Inferior parietal cortex (tissue), 1 donor: ENCODE data around the gene SYMPK.
"Not testable (repeated sequence)": the region's sequence is repeated elsewhere in the genome, so short reads cannot be mapped to it uniquely, and the experiment has no call there.

Source experiments
- DNase-seq: peaks from one replicate; pipeline ENCODE4 v3.0.0-alpha.2; 2016; ENCODE audit errors: extremely low spot score

SYMPK gene

DNA sequence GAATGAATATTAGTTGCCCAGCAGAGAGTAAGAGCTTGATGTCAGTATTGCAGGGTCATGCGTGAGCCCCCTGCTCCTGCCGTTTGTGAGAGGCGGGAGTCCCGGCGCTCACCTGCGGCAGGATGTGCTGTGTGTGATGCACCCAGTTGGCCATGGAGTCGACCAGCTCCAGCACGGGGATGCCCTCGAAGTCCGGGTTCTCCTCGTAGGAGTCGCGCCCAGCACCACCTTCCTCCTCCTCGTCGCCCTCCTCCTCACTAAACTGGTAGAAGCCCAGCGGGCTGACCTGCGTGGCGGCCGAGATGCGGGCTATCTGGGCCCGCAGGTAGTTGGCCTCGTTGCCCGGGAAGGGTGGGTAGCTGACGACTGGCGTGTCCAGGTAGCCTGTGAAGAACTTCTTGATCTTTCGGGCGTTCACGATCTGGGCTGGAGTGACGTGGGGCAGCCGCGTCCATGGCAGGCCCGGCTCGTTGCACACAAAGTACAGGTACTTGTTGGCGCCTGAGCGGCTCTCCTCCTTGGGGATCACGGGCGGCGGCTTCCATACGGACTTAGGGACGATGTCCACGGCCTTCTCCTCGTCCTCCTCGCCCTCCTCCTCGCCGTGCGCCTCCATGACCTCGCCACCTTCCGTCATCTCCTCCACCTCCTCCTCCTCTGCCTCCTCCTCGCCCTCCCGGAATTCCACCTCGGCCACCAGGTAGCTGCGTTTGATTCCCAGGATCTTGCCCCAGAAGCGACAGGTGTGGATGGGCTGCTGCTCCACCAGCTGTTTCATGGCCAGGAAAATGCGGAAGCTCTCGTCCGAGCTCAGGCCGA, 58.6 kb downstream of the SYMPK start:
- no peak for DNase-seq

DNA sequence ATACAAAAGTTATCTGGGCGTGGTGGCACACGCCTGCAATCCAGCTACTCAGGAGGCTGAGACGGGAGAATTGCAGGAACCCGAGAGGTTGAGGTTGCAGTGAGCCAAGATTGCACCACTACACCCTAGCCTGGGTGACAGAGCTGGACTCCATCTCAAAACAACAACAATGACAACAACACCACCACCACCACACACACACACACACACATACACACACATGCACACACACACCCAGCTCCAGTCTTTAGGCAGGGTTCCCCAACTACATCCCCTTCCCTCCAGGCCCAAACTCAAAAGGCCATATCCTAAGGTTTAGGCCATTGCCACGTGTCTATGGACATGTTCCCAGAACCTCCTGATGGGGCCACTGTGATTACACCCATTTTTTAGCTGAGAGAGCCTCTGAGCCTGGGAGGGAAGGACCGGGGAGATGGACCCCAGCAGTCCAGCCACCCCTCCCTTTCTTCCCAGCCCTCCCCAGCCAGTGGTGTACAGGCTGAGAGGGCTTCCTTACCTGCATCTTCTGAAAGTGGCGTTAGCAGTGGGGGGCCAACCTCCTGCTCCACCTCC, 61.3 kb downstream of the SYMPK start:
- DNase-seq: no peak

DNA sequence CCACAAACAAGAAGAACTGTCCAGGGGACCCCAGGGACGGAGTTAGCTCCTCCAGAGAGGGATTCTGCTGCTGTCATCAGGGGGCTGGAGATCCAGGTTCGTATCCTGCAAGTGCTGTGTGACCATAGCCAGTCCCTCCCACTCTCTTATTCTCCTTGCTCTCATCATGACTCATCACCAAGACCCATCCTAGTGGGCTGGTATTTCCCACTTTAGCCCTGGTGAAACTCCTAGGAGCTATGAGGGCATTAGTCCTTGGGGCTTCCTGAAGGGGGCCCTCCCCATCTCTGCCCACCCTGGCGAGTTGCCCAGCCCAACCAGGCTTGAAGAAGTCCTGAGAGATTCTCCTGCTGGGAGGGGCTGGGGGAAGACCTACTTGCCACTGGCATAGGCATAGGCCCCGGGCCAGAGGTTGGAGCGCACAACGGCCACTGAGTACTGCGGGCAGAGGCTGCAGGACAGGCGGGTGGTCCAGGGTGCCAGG, 62.8 kb downstream of the SYMPK start:
- no peak for DNase-seq

DNA sequence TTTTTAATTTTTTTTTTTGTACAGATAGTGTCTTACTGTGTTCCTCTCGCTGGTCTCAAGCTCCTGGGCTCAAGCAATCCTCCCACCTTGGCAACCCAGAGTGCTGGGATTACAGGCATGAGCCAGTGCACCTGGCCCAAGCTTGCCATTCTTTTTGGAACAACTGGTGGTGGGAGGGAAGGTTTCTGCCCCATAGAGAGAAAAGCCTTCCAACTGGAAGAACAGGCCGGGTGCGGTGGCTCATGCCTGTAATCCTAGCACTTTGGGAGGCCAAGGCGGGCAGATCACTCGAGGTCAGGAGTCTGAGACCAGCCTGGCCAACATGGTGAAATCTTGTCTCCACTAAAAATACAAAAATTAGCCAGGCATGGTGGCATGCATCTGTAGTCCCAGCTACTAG, 63.4 kb downstream of the SYMPK start:
- DNase-seq: not testable (repeated sequence)

DNA sequence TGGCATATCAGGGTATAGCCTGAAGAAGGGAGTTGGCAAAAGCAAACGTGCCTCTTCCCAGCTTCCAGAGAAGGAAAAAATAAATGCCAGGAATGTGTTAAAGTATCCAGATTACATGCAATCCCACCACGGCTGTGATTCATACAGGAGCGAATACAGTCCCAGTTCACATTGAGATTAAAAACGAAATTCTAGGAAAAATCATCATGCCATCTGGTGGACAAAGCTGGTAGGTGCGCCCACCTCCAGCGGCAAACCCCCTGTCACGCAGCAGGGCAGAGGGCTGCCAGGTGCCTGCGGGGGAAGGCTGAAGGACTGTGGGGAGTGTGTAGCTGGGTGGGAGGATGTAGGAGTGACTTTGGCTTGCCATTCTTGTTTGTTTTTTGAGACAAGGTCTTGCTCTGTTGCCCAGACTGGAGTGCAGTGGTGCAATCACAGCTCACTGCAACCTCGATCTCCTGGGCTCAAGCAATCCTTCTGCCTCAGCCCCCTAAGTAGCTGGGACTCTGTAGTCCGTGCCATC, 63.9 kb downstream of the SYMPK start:
- DNase-seq: peak; percentile 77

DNA sequence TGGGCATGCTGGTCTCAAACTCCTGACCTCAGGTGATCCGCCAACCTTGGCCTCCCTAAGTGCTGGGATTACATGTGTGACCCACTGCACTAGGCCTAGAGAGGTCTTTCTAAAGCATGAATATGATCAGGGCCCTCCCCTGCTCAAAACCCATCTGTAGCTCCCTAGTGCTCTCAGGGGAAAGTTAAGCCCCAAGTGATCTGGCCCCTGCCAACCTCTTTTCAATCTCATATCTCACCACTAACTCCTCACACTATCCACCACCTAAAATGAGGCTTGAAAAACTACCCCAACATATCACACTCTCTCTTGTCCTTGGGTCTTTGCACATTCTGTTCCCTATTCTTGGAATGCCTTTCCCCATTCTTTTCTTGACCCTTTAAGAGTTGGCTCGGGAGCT, 68.3 kb downstream of the SYMPK start:
- DNase-seq: no peak

DNA sequence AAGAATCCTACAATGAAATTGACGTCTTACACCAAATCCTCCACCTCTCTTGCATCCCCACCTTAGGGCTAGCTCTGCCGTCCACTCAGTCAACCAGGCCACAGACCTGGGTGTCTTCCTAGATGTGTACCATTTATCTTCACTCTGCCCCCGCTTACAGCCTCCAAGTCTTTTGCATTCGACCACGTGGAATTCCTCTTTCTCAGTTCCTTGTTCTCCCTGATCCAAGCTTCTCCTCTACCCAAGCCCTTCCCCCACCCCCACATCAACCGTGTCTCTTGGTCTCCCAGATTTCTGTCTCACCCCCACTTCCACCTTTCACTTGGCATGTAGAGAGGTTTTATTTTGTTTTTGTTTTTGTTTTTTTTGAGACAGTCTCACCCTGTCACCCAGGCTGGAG, 69.1 kb downstream of the SYMPK start:
- no peak for DNase-seq

DNA sequence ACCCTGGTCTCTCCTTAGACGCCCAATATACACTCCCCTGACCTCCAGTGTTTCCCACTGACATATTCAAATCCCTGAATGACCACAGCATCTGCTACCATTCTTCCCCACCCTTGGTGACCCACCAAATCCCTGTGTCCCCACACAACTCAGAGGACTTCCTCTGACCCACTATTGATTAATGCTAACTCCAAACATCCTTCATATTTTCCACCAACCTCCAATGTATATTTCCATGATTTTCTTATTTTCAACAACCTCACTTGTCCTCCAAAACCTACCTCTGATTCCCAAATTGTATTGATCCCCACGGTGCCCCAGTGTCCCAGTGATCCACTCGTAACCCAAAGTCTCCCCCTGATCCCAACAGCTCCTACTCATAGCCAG, 69.8 kb downstream of the SYMPK start:
- DNase-seq: no peak

DNA sequence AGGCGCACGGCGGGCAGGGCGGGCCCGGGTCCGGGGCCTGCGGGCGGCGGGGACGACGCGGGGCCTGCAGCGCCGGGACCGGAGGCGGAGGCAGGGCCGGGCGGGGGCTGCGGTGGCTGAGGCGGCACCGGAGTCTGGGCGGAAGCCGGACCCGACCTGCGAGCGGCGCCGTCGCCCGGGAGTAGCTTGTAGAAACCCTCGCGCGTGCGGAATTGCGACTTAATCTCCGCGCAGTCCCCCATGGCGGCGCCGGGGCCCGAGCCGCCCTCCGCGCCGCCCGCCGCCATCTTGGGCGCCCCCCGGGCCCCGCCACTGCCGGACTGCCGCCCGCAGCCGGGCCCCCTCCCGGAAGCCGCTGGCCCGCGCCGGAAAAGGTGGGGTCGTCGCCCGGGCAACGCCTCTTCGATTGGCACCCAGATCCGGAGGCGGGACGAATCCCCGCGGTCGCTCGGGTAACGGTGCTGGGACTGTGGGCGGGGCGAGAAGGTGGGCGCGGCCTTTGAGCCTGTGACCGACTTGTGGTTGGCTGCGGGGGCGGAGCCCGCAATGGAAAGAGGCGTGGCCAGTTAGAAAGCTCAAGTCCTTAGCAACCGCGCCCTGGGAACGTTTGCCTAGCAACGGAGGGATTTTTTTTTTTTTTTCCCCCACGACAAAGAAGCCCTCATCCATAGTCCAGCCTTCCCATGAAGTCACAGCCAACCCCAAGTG, 70.3 kb downstream of the SYMPK start, which contains the start of gene DMWD:
Gene DMWD (minus strand): TSS at position 376 of the 708 bp plus-strand sequence. CDS start 89 bp downstream, at position 287.
- DNase-seq: peak; percentile 98

DNA sequence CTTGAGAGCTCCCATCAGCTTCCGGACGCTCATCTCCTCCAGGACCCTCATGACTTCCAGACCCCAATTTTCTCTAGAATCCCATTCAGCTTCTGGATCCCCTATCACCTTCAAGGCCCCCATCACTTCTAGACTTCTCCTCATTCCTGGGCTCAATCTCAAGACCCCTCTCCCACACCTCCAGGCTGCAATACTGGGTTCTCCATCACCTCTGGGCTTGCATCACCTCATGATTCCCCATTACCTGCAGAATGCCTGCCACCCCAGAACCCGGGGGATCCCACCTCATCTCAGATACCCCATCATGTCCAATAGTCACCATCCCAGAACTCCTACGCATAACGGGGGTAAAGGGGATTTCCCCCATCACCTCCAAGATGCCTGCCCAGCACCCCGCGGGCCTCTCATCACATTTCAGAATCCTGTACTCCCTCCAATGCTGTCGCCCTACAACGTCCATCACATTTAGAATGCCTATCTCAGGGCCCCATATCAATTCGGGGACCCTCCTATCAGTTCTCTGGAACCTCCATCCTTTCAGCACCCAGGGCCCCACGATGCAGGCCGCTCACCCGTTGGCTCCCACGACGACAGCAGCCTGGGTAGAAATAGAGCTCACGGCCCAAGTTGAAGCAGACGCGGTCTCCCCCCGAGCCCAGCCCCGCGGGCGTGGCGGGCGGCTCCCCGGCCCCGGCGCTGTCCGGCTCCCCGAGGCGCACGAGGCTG, 71.0 kb downstream of the SYMPK start:
- DNase-seq: no peak

DNA sequence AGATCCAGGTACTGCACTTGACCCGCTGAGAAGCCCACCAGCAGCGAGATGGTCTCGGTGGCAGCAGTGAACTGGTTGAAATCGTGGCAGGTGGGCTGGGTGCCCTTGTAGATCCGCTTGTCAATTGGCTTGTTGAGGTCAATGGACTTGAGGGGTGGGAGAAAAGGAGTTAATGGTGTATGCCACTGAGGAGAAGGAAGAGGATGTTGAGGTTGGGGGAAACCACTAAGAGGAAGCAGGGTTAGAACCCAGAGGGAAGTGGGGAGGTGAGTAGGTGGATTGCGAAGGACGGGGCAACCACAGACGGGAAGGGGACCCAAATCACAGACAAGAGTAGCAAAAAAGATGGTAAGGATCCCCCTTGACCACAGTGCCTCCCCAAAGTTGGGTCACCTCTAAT, 72.0 kb downstream of the SYMPK start:
- DNase-seq: no peak

DNA sequence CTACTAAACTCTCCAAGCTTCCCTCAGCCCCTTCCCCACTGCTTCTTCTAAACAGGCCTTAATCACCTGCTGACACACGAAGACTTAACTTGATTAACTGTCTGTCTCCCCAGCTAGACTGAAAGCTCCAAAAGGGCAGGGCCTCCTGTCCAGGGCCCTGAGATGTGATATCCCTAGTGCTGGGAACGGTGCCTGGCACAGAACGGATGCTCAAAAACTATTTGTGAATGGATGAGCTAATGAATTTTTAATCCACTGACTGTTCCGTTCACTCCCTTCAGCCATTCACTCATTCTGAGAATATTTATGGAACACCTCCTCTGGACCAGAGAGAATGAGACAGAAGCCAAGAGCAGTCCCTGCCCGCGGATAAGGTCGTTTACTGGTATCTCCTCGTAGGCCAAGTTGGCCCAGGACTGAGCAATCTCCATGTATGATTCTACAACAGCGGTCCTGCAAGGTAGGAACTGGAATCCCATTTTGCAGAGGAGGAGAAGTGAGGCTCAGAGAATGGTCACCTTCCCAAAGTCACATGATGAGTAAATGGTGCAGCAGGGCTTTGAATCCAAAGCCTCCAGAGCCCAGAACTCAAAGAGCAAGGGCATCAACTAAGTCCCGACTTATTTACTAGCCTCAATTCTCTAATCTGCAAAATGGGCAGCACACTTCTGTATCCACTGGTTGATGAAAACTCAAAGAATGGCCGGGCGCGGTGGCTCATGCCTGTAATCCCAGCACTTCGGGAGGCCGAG, 73.7 kb downstream of the SYMPK start:
- no peak for DNase-seq

DNA sequence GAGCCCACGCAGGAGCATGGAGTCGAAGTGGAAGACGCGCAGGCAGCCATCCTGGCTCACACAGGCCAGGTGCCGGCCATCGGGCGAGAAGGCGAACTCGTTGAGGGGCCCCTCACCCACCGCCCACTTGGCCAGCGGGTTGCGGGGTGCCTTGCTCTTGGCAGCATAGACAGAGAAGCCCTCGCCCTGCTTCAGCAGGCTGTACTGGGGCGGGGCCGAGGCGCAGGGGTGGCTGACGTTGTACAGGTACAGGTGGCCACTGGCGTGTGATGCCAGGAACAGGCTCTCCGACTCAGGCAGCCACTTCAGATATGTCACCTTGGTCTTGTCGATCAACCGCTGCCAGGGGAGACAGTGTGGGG, 76.4 kb downstream of the SYMPK start:
- DNase-seq: no peak

DNA sequence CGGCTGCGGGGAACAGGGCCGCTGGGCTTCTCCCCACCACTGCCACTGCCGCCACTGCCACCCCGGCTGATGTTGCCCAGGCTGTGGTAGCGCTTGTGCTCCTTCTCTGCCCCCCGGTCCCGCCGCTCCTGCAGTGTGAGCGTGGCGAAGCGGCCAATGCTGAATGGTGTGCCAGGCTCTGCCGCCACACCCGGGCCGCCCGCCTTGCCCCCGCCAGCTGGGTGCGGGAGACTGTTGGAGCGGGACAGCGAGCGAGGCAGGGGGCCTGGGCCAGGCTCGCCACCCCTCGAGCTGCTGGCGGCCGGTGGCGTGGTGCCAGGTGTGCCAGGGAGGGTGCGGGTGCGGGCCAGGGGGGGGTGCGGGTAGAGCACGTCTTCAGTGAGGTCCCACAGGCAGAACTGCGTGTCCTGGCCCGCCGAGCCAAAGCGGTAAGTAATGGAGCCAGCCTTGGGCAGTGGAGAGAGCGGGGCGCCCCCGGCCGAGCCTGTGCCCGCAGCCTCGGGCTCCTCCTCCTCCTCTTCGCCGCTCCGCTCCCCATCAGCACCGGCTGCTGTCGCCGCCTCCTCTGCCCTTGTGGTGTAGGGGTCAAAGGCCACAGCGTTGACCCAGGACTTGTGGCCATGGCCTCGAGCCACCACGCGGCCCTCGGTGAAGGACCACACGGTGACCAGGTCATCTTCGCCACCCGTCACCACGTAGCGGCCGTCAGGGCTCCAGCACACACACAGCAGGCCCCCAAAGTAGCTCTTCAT, 77.0 kb downstream of the SYMPK start:
- no peak for DNase-seq

DNA sequence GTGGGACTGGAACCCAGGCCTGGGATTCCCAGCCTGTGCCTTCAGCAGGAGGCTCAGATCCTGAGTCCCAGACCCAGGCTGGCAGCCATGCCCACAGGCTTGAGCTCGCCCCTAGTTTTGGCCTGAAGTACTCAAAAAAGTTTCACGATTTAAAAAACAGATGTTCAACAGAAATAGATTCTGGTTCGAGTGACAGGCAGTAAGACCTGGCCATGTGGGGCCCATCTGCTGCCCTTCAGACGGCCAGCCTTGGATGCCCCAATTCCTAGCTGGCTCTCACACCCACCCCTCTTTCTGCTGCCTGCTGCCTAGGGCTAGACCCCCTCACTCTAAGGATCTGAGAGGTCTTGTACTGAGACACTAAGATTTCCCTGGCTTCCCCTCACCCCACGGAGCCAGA, 77.8 kb downstream of the SYMPK start:
- no peak for DNase-seq

DNA sequence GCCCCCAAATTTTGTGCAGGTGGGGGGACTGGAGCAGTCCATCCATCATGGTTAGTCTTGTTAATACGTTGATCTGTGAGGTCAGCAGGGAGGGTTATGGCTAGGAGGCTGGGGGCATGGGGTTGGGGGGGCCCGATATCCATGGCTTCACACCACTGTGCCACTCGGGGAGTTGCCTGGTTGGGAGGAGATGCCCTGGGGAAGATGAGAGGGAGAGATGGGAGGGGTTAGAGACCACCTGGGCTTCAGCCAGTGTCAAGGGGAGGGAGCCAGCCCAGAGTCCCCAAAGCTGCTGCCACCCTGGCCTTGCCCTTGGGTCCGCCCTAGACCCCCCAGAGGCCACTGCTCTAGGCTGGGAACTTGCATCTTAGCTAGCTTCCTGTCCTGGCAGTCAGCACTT, 78.9 kb downstream of the SYMPK start:
- no peak for DNase-seq

DNA sequence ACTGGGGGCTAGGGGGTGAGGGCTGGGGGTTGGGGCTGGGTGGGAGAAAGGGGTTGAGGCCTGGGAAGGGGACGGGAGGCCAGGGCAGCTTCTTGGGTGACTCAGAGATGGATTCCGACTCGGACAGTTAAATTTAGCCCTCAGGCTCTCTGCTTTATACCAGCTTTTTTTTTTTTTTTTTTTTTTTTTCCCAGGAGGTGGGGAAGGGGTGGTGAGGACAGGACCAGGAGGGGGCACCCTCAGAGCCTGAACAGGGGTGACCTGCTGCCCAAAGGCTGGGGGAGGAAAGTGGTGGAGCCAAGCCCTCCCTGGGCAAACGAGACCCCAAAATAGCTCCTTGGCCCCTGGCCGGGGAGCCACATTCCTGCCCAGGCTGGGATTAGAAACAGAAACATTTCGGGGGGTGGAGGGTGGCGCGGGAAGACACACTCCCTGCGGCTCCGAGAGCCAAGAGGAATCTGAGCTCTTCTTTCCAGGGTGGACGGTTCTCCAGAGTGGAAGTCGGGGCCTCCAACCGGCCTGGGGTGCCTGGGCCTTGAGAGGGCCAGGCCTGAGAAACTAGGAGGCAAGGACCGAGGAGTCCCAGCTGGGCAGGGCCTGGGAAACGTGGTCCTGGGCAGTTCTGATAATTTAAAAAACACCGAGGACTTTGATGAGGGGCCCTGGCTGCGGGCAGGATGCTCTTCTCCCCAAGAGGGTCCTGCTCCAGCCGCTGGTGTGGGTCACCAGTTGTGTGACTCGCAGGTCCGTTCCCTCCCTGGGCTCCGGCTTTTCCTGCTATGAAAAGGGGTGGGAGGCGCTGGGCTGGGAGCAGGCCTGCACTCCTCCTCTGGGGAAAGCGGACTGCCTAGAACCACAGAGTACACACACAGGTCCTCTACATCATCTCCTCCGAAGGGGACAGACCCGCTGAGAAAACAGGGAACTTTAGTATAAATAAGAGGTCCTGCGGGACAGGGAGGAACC, 79.8 kb downstream of the SYMPK start:
- DNase-seq: no peak

DNA sequence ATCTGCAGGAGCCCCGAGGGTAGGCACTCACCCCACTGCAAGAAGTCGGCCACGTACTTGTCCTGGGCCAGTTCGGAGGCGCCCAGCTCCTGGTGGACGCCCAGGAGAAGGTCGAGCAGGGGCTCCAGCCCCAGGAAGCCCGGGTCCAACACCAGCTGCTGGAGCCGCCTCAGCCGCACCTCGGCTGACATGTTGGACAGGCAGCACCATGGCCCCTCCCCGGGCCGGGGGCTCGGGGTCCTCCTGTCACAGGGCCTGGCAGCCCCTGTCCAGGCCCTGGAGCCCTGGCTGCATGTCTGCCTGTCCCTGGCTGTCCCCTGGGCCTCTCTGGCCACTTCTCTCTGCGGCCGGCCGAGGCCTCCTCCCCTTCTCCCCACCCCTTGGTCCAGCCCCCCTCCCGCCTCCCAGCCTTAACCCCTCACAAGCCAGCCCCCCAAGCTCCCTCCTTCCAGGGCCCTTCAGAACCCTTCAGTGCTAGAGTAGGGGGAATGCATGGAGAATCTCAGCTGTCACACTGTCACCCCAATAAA, 80.7 kb downstream of the SYMPK start, which contains the start of gene DMPK:
Gene DMPK (minus strand): TSS at position 329 of the 530 bp plus-strand sequence. CDS start 138 bp downstream, at position 191.
- DNase-seq: no peak
